ENCODE measurements around the gene P4HB.

P4HB gene

DNA sequence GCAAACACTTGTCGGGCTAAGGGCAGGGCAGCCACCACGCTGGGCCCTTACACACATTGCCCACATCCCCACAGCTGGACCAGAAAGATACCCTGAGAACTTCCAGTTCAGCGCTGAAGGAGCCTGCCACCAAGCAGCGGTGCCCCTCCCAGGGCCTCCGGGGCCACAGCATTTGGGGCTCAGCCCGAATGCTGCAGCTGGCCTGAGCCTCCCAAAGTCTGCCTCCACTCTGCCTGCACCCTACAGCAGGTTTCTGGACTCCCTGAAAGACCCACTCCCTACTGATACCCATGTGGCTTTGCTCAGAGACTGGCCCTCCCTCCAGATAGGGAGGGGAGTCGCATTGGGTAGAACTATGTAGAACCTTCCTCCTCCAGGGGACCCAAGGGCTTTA is 28.8 kb downstream of the P4HB start:
- DNase-seq (ENCODE audit: low read depth) = no peak

DNA sequence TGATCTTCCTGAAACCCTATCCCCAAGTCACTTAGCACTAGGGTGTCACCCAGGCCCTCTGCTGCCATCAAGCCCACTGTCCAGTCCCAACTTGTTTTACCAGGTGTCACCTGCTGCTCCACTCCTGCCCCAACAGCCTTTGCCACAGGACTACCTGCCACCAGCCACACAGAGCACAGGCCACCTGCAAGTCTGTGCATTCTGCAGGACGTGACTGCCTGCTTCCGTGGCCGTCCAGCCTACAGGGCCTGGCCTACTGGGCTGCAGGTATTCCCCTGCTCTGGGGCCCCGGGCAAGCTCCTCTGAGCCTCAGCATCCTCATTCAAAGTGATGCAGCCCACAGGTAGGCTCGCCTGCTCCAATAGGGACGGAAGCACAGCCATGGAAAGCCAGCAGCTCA is 30.5 kb downstream of the P4HB start:
- no peak for DNase-seq (ENCODE audit: low read depth)

DNA sequence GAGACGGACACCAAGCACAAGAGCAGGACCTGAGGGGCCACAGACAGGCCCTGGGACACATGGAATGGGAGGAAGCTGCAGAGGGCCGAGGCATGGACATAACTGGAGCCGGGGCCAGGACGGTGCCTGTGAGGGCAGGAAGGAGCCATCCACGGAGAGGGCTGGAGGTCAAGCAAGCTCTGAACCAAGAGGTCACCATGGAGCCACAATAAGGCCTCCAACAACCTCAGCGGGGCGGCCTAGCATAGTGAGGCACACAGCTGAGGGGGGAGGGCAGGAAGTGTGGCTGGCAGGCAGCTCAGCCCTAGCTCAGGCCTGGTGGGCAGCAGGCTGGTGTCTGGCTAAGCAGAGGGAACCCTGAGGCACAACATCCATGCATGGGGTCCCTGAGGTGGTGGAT is 31.7 kb downstream of the P4HB start:
- no peak for DNase-seq (ENCODE audit: low read depth)

DNA sequence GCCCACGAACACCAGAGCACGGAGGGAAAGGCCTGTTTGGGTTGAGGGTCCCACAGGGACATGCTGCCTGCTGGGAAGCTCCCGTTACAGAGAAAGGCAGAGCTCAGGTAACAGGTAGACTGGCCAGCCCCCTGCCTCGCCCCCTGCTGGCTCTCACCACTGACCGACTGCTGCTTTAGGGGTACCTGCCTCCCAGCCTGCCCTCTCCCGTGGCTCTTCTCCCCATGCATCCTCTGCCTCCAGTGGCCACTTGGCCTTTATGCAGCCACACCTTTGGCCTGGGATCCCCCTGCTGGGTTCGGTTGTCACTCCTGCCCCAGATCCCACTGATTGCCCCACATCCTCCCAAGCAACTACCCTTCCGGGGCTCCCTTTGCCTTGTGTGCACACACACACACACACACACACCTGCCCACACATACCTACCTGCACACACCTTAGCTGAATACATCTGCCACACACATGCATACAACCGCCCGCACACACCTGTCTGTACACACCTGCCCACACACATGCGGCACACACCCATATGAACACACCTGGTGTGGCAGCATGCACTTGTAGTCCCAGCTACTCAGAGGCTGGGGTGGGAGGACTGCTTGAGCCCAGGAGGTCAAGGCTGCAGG is 34.4 kb downstream of the P4HB start:
- DNase-seq (ENCODE audit: low read depth) = no peak

DNA sequence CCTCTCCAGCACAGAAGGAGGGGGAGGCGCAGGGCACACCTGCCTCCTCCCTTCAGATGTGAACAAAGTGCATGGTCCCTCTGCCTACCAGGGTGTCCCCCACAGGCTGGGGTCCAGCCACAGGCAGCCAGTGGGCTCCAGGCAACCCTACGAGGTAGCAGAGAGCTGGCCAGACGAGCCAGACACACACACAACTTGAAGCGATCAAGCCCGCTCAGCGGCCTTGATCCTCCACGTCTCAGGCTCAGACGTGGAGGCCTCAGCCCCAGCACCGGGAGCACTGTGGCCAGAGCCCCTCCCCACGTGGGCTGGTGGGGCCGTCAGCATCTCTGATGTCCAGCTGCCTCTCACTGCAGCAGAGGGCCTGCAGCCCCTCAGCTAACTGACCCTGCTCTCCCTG is 35.7 kb downstream of the P4HB start:
- DNase-seq (ENCODE audit: low read depth) = no peak

DNA sequence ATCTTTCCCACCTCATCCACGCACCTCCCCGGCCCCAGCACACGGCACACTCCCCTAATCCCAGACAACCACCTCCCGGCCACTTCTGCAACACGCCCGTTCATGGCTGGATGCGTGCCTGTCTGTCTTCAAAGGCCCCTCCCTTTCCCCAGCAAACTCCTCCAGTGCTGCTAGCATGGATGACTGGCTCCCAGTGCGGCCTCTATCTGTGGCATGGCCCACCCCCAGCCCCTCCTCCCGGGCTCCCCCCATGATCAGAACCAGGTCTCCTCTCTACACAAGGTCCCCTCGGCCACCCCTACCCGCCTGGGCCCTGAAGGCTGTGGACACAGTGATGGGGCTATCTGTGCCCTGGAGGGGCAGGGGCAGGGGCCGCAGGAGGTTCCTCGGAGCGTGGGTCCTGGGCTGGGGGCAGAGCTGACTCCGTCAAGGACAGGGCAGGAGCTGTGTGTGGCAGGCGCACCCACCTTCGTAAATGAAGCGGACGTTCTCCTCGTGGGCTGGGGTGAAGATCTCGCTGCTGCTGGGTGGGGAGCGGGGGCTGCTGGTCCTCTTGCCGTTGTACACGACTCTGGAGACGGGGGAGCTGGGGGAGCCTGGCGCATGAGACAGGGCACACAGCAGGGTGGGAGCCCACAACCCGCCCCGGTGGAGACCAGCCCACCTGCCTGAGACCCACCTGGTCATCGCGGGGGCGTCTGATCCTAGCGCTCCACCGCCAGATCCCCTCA is 36.4 kb downstream of the P4HB start:
- DNase-seq (ENCODE audit: low read depth) = no peak

DNA sequence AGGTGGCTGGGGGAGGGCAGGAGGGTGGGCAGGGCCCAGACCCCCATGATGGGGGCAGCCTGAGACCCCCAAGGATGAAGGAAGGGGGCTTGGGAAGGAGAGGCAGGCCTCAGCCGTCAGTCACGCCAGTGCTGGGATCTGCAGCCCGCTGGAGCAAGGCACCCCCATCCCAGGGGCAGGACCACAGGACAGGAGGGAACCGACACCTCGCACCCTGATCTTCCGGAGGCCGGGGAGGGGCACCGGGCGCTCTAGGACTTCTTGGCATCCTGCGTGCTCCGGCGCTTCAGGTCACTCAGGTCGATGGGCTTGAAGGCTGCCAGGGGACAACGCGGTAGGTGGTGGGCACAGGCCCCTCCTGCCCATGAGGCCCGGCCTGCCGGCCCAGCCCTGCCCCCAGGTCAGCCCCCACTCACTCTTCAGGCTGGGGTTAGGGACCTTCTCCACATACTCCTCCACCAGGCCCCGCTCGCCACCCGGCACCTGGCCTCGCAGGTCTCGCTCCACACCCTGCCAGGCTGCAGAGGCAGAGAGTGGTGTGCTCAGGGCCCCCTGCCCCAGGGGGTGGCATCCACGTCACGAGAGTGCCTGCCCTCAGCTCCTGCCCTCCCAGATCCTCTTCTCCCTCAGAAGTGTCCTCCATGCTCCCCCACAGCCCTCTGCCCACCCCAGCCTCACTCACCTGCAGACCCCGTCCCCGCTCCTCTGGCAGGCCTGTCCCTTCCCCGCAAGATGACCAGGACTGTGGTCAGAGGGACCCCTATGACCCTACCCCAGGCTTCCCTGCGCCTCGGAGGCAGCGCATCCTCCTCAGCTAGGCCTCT is 37.1 kb downstream of the P4HB start:
- DNase-seq (ENCODE audit: low read depth) = no peak

DNA sequence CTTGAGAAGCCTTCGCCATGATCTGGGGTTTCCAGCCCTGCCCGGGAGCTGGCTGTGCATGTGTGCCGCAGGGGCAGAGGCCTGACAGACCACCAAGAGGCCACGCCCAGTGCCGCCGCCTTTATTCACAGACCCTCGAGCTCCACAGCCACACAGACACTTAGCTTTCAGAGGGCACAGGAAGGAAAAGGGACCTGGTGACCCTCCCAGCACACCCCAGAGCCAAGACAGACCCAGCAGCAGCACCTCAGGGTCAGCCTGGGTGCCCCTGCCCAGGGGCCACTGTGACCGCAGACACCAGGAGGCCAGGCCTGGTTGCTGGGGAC is 38.1 kb downstream of the P4HB start:
- DNase-seq (ENCODE audit: low read depth) = no peak

DNA sequence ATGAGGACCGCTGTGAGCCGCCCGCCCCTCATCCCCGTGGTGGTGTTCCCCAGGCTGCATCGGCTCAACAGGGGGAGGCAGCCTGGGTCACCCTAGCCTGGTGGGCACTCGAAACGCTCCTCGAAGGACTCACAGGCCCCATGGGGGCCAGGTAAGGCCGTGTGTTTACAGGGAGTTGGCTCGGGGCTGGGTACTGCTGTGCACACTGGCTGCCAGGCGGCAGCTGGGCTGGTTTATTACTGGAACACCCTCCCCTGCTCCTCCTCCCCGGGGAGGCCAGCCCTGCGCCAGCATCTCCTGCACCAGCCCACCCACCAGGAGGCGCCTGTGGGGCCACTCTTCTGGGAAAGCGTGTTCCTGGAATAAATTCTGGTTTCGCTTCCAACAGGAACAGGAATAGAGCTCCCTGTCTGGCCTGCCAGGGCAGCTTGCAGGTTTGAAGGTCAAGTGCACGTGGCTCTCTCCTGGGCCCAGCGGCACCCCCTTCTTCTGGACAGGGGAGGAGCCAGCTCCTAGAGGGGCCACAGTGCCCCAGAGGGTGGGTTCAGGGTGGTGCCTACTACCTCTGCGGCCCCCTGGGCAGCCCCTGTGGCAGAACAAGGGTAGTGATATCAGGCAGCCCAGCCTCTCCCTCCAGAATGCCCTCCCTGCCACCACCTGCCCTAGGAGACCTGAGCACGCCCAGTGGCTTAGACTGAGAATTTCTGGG is 38.6 kb downstream of the P4HB start:
- no peak for DNase-seq (ENCODE audit: low read depth)

DNA sequence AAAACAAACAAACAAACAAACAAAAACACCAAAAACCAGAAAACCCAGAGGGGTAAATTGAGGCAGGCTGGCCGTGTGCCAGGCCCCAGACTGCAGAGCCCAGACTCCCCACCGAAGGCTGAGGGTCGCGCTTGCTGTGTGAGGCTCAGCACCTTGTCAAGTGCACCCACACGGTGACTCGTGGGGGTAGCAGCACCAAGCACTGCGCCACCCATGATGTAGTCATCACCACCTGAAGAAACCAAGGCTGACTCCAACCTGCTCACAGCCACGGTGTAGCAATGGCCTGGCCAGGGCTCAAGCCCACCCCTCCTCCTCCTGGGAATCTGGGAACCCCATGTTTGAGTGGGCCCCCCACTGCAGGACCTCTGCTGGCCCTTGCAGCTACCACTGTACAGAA is 39.2 kb downstream of the P4HB start:
- DNase-seq (ENCODE audit: low read depth) = no peak

DNA sequence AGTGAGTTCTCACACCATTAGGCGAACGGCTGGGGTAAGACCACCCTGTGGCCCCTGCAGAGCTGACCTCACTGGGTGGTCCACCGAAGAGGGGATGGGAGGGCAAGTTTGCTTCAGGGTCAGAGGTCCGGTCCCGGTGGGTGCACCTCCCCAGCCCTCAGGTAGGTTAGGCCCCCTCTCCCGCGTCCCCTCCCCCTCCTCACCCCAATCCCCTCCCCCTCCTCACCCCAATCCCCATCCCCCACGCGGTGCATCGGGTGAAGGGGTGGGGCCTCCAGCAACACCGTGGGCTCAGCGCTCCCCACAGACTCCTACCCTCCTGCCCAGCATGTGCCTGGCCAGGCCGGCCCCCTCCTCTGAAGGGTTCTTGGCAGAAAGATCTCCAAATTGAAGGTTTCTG is 40.6 kb downstream of the P4HB start:
- no peak for DNase-seq (ENCODE audit: low read depth)

DNA sequence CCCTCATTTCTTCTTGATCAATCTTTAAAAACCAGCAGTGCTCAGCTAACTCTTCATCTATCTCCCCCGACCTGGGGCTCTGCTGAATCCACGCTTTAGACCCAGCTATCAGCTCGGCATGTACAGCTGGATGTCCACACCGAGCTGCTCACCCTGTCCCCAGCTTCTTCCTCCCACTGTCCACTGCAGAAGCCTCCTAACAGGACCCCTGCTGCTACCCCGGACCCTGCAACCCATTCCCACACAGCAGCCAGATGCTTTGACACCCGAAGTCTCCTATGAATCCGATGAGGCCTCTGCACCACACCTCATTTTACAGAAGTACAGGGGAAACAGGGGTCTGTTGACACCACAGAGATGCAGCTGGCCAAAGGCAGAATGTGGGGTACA is 42.6 kb downstream of the P4HB start:
- DNase-seq (ENCODE audit: low read depth) = no peak

DNA sequence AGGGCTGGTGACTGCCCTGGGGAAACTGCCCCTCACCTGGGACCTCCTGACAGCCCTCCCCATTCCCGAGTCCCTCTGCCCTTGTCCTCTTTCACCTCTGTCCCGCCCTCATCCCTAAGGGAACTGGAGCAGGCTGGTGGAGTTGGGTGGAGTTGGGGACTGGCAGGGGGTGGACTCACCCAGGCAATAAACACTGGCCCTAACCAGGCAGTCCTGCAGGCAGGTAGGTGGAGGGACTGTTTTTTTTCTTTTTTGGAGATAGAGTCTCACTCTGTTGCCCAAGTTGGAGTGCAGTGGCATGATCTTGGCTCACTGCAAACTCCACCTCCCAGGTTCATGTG is 44.7 kb downstream of the P4HB start:
- DNase-seq (ENCODE audit: low read depth) = no peak

DNA sequence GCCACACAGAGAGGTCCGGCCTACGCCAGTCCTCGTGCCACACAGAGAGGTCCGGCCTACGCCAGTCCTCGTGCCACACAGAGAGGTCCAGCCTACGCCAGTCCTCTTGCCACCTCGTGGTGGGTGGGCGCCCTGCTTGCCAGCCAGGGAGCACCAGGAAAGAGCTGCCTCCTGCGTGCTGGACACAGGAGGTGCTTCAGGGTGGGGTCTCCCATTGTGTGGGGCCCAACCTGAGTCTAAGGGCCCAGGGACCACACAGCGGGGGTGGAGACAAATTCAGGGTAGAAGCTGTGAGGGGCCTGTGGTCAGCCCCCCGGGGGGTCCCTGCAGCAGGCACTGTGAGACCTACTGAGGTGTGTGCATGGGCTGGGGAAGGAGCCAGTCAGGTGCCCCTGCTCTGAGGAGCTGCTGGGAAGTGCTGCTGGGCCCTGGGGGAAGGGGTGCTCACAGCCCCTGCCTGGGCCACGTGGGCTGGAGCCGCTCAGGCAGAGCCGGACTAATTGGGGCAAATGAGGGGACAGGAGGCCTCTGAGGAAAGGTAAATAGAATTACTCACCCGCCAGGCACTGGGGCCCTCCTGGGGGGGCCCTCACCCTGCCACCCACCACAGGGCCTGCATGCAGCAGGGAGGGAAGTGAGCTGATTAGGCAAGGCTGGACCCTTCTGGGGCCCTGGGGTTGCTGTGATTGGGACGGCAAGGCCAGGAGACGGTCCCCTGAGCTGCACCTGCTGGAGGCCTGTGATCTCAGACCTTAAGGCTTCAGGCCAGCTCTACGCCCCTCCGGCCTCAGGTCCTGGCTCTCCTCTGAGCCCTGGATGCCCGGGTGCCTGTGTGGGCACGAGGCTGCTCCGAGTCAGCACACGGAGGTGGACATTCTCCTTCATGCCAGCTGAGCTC is 45.3 kb downstream of the P4HB start:
- DNase-seq (ENCODE audit: low read depth) = no peak

DNA sequence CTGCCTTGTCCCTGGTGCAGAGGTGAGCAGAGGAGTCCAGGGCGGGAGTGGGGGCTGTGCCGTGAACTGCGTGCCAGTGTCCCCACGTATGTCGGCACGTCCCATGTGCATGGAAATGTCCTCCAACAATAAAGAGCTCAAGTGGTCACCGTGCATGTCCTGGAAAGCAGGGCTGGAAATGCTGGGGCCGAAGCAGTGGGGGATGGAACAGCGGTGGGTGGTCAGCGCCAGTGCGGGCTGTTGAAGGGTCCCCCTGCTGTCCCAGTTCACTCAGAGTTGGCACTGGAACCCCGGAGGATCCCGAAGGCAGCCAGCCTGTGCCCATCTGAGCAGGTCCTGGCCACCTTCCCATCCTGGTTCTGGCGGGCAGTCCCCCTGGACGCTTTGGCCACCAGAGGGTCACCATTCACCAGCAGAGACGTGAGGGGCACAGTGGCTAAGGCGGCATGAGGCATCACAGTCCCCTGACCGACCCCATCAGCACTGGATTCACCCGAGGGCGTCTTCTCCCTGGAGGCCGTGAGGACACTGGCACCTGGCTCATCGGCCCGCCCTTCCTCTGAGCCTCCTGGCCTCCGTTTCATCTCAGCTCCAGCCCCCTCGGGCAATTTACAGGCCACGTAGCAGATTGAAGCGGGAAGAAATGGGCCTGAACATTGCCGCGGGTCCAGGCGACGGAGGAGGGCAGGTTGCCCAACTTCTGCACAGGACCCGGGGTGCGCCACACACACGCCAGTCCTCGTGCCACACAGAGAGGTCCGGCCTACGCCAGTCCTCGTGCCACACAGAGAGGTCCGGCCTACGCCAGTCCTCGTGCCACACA is 46.3 kb downstream of the P4HB start:
- DNase-seq (ENCODE audit: low read depth) = no peak

DNA sequence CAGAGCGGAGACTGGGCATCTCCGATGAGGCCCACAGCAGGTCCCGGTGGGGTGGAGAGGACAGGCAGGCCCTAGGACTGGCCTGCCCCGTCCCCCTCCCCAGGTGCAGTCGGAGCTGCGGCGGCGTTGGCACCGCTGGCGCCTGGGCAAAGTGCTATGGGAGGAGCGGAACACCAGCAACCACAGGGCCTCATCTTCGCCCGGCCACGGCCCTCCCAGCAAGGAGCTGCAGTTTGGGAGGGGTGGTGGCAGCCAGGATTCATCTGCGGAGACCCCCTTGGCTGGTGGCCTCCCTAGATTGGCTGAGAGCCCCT is 47.0 kb downstream of the P4HB start:
- no peak for DNase-seq (ENCODE audit: low read depth)

DNA sequence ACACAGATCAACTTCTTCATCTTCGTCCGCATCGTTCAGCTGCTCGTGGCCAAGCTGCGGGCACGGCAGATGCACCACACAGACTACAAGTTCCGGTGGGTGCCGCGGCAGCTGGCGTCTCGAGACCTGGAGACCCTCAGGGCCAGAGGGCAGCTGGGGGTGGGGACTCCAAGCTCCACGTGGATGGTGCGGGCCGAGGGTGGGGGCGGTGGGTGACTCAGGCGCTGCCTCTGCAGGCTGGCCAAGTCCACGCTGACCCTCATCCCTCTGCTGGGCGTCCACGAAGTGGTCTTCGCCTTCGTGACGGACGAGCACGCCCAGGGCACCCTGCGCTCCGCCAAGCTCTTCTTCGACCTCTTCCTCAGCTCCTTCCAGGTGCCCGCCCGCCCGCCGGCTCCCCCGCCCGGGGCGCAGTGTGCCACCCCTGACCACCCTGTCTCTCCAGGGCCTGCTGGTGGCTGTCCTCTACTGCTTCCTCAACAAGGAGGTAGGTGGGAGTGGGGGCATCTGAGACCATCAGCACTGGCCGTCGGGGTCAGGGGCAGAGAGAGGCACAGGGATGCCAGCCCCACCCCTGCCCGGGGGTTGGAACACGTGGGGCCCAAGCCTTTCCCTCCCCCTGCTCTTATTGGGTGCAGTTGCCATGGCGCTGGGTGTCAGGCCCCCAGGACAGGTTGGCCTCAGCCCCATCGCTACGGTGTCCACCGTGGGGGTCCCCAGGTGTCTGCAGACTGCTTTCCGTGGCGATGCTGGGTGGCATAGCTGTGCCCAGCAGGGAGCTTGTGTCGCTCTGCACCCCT is 47.6 kb downstream of the P4HB start:
- no peak for DNase-seq (ENCODE audit: low read depth)

DNA sequence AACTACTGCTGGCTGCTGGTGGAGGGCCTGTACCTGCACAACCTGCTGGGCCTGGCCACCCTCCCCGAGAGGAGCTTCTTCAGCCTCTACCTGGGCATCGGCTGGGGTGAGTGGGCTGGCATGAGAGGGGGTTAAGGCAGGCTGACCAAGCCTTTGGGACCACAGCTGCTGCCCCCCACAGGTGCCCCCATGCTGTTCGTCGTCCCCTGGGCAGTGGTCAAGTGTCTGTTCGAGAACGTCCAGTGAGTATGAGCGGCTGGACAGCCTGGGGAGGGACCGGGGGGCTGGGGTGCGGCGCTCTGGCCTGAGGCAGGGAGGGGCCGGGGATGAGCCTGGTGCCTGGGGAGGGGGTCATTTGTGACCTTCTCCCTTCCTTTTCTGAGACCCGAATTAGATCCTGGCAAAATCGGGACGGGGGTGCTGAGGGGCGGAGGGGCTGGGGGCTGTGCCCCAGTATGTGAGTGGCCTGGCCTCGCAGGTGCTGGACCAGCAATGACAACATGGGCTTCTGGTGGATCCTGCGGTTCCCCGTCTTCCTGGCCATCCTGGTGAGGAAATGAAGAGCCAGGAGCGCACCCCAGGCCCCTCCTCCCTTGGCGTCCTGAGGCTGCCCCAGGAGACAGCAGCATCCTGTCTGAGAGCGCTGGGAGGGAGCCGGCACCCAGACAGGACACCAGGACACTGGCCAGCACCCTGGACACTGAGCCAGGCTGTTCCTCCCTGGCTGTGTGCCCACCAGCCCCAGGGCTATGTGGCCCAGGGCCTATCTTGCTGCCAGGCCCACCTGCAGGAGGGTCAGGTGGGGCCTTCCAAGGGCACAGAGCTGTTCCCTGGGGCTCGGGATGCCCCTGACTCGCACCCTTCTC is 48.4 kb downstream of the P4HB start:
- DNase-seq (ENCODE audit: low read depth) = no peak
